Measurements from ENCODE around the gene MATK. TPM values are rescaled to one million over a fixed set of nuclear protein-coding genes. Genes with fewer than 3 reads are reported as not detected.

Gene MATK
- total RNA-seq, 4 donors from 2014 or later: 2.1 to 5.8 (median 3.3) TPM

- 63 to 71% methylated on average over 15 to 19 of the region's 19 CpGs for WGBS, 2 donors
- TF ChIP-seq, protein P1, sequence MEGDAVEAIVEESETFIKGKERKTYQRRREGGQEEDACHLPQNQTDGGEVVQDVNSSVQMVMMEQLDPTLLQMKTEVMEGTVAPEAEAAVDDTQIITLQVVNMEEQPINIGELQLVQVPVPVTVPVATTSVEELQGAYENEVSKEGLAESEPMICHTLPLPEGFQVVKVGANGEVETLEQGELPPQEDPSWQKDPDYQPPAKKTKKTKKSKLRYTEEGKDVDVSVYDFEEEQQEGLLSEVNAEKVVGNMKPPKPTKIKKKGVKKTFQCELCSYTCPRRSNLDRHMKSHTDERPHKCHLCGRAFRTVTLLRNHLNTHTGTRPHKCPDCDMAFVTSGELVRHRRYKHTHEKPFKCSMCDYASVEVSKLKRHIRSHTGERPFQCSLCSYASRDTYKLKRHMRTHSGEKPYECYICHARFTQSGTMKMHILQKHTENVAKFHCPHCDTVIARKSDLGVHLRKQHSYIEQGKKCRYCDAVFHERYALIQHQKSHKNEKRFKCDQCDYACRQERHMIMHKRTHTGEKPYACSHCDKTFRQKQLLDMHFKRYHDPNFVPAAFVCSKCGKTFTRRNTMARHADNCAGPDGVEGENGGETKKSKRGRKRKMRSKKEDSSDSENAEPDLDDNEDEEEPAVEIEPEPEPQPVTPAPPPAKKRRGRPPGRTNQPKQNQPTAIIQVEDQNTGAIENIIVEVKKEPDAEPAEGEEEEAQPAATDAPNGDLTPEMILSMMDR (IDR thresholded peaks at IDR 0.05): no peak
- TF ChIP-seq POLR2A (IDR thresholded peaks at IDR 0.05): no peak
- no peak overlapping the region for H3K4me3 ChIP-seq (ENCODE audit: low read depth, poor library complexity, severe bottlenecking)
- intact Hi-C loops (cut with DNase I; ENCODE audit: low total_unique reads): no loop called here
- DNase-seq (ENCODE audit: low spot score in 2 of 2): no peak
Measured at GRCh38 chr19:3831601-3832000, 45.4 kb upstream of the MATK start.

DNA sequence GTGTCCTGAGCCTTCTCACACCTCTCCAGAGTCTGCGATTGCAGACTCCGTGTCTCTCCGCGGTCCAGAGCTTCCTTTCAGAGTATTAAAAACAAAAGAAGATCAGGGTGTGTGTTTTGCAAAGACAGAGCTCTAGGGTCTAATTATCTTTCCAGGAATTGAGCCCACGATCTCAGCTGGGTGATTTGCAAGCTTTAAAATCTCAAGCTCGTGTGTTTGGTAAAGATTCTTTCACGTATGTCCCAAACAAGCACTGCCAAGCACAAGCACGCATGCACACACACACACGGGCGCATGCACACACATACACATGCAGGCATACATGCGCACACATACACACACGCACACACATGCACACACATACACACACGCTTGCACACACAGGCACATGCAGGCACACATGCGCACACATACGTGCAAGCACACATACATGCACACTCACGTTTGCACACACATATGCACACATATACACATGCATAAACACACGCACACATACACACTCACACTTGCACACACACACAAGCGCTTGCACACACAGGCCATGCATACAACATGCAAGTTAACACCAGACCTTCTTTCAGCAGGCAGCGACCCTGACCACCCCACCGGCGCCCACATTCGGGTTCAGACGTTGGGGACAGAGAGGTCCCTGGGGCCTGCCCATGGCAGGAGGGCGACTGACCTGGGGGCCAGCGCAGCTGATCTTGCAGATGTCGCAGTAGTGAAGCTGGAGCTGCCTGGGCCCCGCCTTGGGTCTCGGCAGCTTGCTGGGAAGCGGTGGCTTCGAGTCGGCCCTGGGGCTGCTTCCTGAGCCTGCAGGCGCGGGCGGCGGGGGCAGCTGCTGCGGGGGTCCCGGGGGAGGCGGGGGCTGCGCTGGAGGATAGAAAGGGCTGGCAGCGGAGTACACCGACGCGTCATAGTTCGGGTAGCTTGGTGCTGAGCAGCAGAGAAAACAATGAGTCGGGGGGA lies 44.7 kb upstream of the MATK start:
- intact Hi-C loops (cut with DNase I; ENCODE audit: low total_unique reads): no loop called here
- TF ChIP-seq POLR2A (IDR thresholded peaks at IDR 0.05): no peak
- TF ChIP-seq, protein P1 (IDR thresholded peaks at IDR 0.05): no peak
- H3K4me3 ChIP-seq (ENCODE audit: low read depth, poor library complexity, severe bottlenecking): no peak overlapping the region
- no peak for DNase-seq (ENCODE audit: low spot score in 2 of 2)
- WGBS, 2 donors: 67 to 68% methylated on average over 33 to 40 of the region's 45 CpGs

DNA sequence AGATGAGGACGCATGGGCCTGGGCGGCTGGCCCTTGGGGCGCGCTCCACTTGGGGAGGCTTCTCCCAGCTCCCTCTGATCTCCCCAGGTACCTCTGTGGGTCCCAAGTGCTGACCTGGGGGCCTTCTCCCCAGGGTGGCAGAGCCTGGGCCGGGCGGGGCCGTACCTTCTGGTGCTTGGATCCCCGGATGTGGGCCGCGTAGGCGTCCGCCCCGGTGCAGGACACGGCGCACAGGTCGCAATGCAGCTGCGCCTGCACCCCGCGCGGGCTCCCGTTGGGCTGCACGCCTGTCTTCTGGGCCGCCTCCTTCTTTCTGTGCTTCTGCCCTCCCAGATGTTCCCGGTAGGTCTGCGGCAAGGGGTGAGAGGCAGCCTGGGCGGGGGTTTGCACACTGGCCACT lies 41.1 kb upstream of the MATK start:
- 91 to 92% methylated on average over 20 to 26 of the region's 26 CpGs for WGBS, 2 donors
- no peak for DNase-seq (ENCODE audit: low spot score in 2 of 2)
- H3K4me3 ChIP-seq (ENCODE audit: low read depth, poor library complexity, severe bottlenecking): no peak overlapping the region
- TF ChIP-seq POLR2A (IDR thresholded peaks at IDR 0.05): no peak
- TF ChIP-seq, protein P1 (IDR thresholded peaks at IDR 0.05): no peak
- intact Hi-C loops (cut with DNase I; ENCODE audit: low total_unique reads): no loop called here

DNA sequence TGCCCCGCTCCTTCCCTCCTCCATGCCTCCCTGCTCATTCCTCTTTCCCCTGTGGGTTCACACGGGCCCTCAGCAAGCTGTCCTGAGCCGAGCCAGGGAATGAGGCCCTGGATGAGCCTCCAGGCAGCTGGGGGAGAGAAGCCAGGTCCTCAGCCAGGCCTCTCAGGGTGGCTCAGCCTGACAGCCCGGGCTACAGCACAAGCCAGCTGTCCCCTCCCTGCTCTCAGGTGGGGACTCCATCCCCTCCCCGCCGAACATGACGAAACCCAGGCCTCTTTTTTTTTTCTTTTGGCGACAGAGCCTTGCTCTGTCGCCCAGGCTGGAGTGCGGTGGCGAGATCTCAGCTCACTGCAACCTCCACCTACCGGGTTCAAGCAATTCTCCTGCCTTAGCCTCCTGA lies 40.0 kb upstream of the MATK start:
- no peak for TF ChIP-seq POLR2A (IDR thresholded peaks at IDR 0.05)
- TF ChIP-seq, protein P1 (IDR thresholded peaks at IDR 0.05): no peak
- no peak overlapping the region for H3K4me3 ChIP-seq (ENCODE audit: low read depth, poor library complexity, severe bottlenecking)
- intact Hi-C loops (cut with DNase I; ENCODE audit: low total_unique reads): no loop called here
- 46 to 47% methylated on average over 12 of the region's 12 CpGs for WGBS, 2 donors
- DNase-seq (ENCODE audit: low spot score in 2 of 2): no peak

- no peak for TF ChIP-seq POLR2A (IDR thresholded peaks at IDR 0.05)
- TF ChIP-seq, protein P1 (IDR thresholded peaks at IDR 0.05): no peak
- 72 to 84% methylated on average over 28 to 32 of the region's 32 CpGs for WGBS, 2 donors
- DNase-seq (ENCODE audit: low spot score in 2 of 2): no peak
- no peak overlapping the region for H3K4me3 ChIP-seq (ENCODE audit: low read depth, poor library complexity, severe bottlenecking)
- intact Hi-C loops (cut with DNase I; ENCODE audit: low total_unique reads): no loop called here
Measured at GRCh38 chr19:3825286-3825956, 39.2 kb upstream of the MATK start.
